ENCODE data around the gene PDCD2. TPM values are rescaled to one million over a fixed set of nuclear protein-coding genes. Genes with fewer than 3 reads are reported as not detected.
A peak's percentile ranks its signal among the peaks of the same experiment; 100 is the strongest.
"Not testable (repeated sequence)": the region's sequence is repeated elsewhere in the genome, so short reads cannot be mapped to it uniquely, and the experiment has no call there.

The PDCD2 gene
- total and polyA plus RNA-seq, 9 of the 15 experiments (the other 6 are each of a cell fraction or from before 2014, with no cell fraction given): 67.3 to 430 (median 318) TPM

- TF ChIP-seq MLLT1 (IDR thresholded peaks at IDR 0.05) (peak; percentile 77 to 83), TOE1 (IDR thresholded peaks at IDR 0.05; ENCODE audit: borderline replicate concordance) (peak; percentile 34; the same call in 1 of the 2 replicates), SMAD4 (CRISPR knock-in tag; conservative IDR thresholded peaks at IDR 0.05) (peak; percentile 76; the same call in 1 of the 2 replicates), ZEB2 (IDR thresholded peaks at IDR 0.05) (peak; percentile 61; the same call in 1 of the 2 replicates), GATAD2A (IDR thresholded peaks at IDR 0.05) (0 out of 2 replicates have a peak, but pooled peaks have one; percentile 61), HDAC1 (IDR thresholded peaks at IDR 0.05) (peak in 1 of 2 experiments; percentile 68; a peak in 2 of 4 replicates), SMARCE1 (IDR thresholded peaks at IDR 0.05) (peak; percentile 41; the same call in 1 of the 2 replicates), CEBPB (tag; IDR thresholded peaks at IDR 0.05) (peak; percentile 39; the same call in 1 of the 2 replicates), DPF2 (IDR thresholded peaks at IDR 0.05) (peak; percentile 58; the same call in 1 of the 2 replicates), MTA3 (IDR thresholded peaks at IDR 0.05; ENCODE audit: borderline replicate concordance) (peak; percentile 81; the same call in 1 of the 2 replicates), RBFOX2 (IDR thresholded peaks at IDR 0.05; ENCODE audit: low read depth, low read length) (peak; percentile 64), NBN (IDR thresholded peaks at IDR 0.05; ENCODE audit: low read depth) (peak; percentile 75), TRIM24 (IDR thresholded peaks at IDR 0.05) (peak in 1 of 2 experiments; percentile 38; a peak in 1 of 4 replicates), SMARCA4 (IDR thresholded peaks at IDR 0.05) (peak; percentile 60), DMBX1 (CRISPR knock-in tag; IDR thresholded peaks at IDR 0.05; ENCODE audit: borderline replicate concordance) (0 out of 2 replicates have a peak, but pooled peaks have one; percentile 42), POLR2G (IDR thresholded peaks at IDR 0.05; ENCODE audit: low read depth, low read length) (peak; percentile 68), E2F8 (IDR thresholded peaks at IDR 0.05; ENCODE audit: low read depth, partially characterized antibody) (peak; percentile 30), ARID1B (IDR thresholded peaks at IDR 0.05) (peak; percentile 46), POLR2B (IDR thresholded peaks at IDR 0.05; ENCODE audit: low read depth, partially characterized antibody) (peak; percentile 69), MTA1 (IDR thresholded peaks at IDR 0.05; ENCODE audit: borderline replicate concordance) (peak; percentile 64; the same call in 1 of the 2 replicates)
- TF ChIP-seq TOE1 (CRISPR knock-in tag; IDR thresholded peaks at IDR 0.05; ENCODE audit: borderline replicate concordance, low read depth): not testable (repeated sequence)
- TF ChIP-seq, protein P1, sequence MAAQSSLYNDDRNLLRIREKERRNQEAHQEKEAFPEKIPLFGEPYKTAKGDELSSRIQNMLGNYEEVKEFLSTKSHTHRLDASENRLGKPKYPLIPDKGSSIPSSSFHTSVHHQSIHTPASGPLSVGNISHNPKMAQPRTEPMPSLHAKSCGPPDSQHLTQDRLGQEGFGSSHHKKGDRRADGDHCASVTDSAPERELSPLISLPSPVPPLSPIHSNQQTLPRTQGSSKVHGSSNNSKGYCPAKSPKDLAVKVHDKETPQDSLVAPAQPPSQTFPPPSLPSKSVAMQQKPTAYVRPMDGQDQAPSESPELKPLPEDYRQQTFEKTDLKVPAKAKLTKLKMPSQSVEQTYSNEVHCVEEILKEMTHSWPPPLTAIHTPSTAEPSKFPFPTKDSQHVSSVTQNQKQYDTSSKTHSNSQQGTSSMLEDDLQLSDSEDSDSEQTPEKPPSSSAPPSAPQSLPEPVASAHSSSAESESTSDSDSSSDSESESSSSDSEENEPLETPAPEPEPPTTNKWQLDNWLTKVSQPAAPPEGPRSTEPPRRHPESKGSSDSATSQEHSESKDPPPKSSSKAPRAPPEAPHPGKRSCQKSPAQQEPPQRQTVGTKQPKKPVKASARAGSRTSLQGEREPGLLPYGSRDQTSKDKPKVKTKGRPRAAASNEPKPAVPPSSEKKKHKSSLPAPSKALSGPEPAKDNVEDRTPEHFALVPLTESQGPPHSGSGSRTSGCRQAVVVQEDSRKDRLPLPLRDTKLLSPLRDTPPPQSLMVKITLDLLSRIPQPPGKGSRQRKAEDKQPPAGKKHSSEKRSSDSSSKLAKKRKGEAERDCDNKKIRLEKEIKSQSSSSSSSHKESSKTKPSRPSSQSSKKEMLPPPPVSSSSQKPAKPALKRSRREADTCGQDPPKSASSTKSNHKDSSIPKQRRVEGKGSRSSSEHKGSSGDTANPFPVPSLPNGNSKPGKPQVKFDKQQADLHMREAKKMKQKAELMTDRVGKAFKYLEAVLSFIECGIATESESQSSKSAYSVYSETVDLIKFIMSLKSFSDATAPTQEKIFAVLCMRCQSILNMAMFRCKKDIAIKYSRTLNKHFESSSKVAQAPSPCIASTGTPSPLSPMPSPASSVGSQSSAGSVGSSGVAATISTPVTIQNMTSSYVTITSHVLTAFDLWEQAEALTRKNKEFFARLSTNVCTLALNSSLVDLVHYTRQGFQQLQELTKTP (IDR thresholded peaks at IDR 0.05; ENCODE audit: low read depth in 1 of 2, partially characterized antibody in 2 of 2): peak in 1 of 2 experiments; percentile 66
These were observed 27.9 kb upstream of the PDCD2 start (continued) for GRCh38 chr6:170612256-170612804.

Data from K562 (cell line).